GM23248 (cell line): Measurements from ENCODE around the gene KSR2. TPM values are rescaled to one million over a fixed set of nuclear protein-coding genes. Genes with fewer than 3 reads are reported as not detected.

ENCODE experiments used
- DNase-seq: peaks from one replicate; pipeline ENCODE4 v3.0.0-alpha.2; 2015
- H2AFZ ChIP-seq: fragments of 200-600 bp; sonication (generic); 2 replicates; pipeline ENCODE4 v1.6.1; 2016; ENCODE audit warnings: antibody characterized with exemption
- H3F3A ChIP-seq: fragments of 200-600 bp; sonication (generic); 2 replicates; pipeline ENCODE4 v1.6.1; 2016; ENCODE audit warnings: mild to moderate bottlenecking, antibody characterized with exemption, mixed run types; ENCODE audit not compliant: insufficient read depth
- H3K27ac ChIP-seq: fragments of 200-600 bp; sonication (generic); 2 replicates; pipeline ENCODE4 v1.5.1; 2016; ENCODE audit warnings: mild to moderate bottlenecking
- H3K27me3 ChIP-seq: fragments of 200-600 bp; sonication (generic); replicated peaks from 2 replicates; pipeline ENCODE4 v1.6.1; 2016; ENCODE audit warnings: mild to moderate bottlenecking; ENCODE audit not compliant: insufficient read depth
- H3K36me3 ChIP-seq: fragments of 200-600 bp; sonication (generic); 2 replicates; pipeline ENCODE4 v1.6.1; 2016; ENCODE audit warnings: low read depth, mild to moderate bottlenecking
- H3K4me1 ChIP-seq: fragments of 200-600 bp; sonication (generic); 2 replicates; pipeline ENCODE4 v1.6.1; 2016; ENCODE audit warnings: mild to moderate bottlenecking; ENCODE audit not compliant: insufficient read depth
- H3K4me2 ChIP-seq: fragments of 200-600 bp; sonication (generic); one replicate; pipeline ENCODE4 v1.6.1; 2016; ENCODE audit warnings: mild to moderate bottlenecking; ENCODE audit not compliant: unreplicated experiment
- H3K4me3 ChIP-seq: fragments of 200-600 bp; sonication (generic); 2 replicates; pipeline ENCODE4 v1.5.1; 2016; ENCODE audit warnings: mild to moderate bottlenecking
- H3K79me2 ChIP-seq: fragments of 200-600 bp; sonication (generic); 2 replicates; pipeline ENCODE4 v1.6.1; 2016; ENCODE audit warnings: mild to moderate bottlenecking; ENCODE audit not compliant: insufficient read depth
- H3K9ac ChIP-seq: fragments of 200-600 bp; sonication (generic); 2 replicates; pipeline ENCODE4 v1.6.1; 2016; ENCODE audit warnings: mild to moderate bottlenecking
- H3K9me2 ChIP-seq: fragments of 200-600 bp; sonication (generic); 2 replicates; pipeline ENCODE4 v1.6.1; 2016; ENCODE audit warnings: mixed run types, mild to moderate bottlenecking, moderate library complexity; ENCODE audit not compliant: insufficient read depth
- H3K9me3 ChIP-seq: fragments of 200-600 bp; sonication (generic); one replicate; pipeline ENCODE4 v1.6.1; 2017; ENCODE audit warnings: low read depth
- H4K20me1 ChIP-seq: fragments of 200-600 bp; sonication (generic); 2 replicates; pipeline ENCODE4 v1.6.0; 2016; ENCODE audit not compliant: insufficient read depth
- EZH2 ChIP-seq: fragments of 200-600 bp; sonication (generic); IDR thresholded peaks from 2 replicates; pipeline ENCODE4 v1.6.1; 2018; ENCODE audit warnings: antibody characterized with exemption, mild to moderate bottlenecking; ENCODE audit not compliant: insufficient read depth, poor library complexity, severe bottlenecking
- EZH2phosphoT487 ChIP-seq: fragments of 200-600 bp; sonication (generic); IDR thresholded peaks from 2 replicates; pipeline ENCODE4 v1.6.1; 2018; ENCODE audit warnings: antibody characterized with exemption, moderate library complexity, mild to moderate bottlenecking, low read depth; ENCODE audit not compliant: insufficient read depth
- WGBS, 2 experiments: methylation state at CpG; one replicate each; pipeline ENCODE4 v1.1.6; 2015 to 2017; ENCODE audit warnings: low lambda C conversion rate in 2 of 2, low coverage in 1 of 2; ENCODE audit errors: missing lambda C conversion rate in 2 of 2; 5-methylcytosine and 5-hydroxymethylcytosine counted together
- in situ Hi-C: fragments of 300-500 bp; cut with MboI; formaldehyde crosslinking; loops from 2 replicates; pipeline ENCODE4 v1.15.0; 2020
- polyA plus RNA-seq: library from polyadenylated mRNA; unstranded; fragments of >200 nt; fragmentation: Nextera tagmentation; extraction: Ambion mirVana; gene quantifications from 2 replicates; pipeline ENCODE4 v1.2.1, GENCODE V29; 2016
- total RNA-seq: library from RNA; depleted of rRNA; stranded (reverse); fragments of >200 nt; shearing (Covaris generic); gene quantifications from 2 replicates; pipeline ENCODE4 v1.2.3, GENCODE V29; 2014

KSR2 gene
- total and polyA plus RNA-seq, 2 experiments from 2014 or later = not detected

DNA sequence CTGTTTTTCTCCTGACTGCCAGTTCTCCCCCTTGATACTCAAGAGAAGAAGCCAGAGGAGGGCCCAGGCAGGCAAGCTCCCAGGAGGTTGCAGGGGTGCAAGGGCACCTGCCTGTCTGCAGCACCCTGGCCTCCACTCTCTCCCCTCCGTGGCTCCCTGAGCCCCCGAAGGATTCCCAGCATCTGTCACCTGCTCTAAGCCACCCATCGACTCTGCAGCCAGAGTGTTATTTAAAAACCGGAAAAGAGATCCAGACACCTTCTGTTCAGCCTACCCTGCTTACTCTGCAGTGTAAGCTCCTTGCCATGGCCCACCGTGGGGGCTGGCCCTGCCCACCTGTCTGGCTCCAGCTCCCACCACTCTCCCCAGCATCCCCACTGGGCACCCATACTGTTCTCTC lies 121.4 kb downstream of the KSR2 start:
- in situ Hi-C loops = no loop called here
- Histone ChIP-seq H2AFZ (no peak overlapping the region), H4K20me1 (no peaks in the 10 kb centered on the region), H3K4me3 (no peak overlapping the region), H3K4me2 (no peak overlapping the region), H3K36me3 (no peaks in the 10 kb centered on the region), H3K27me3 (no peaks in the 10 kb centered on the region; the same call in 1 of the 2 replicates), H3K9me3 (no peaks in the 10 kb centered on the region), H3K27ac (no peak overlapping the region), H3F3A (no peaks in the 10 kb centered on the region), H3K9ac (no peak overlapping the region), H3K79me2 (no peaks in the 10 kb centered on the region), H3K9me2 (no peaks in the 10 kb centered on the region), H3K4me1 (no peaks in the 10 kb centered on the region)
- DNase-seq = no peak
- no peak for TF ChIP-seq EZH2
- TF ChIP-seq EZH2phosphoT487 = no peak
- 24 to 32% methylated on average over 5 of the region's 5 CpGs for WGBS, 2 experiments

- H3K4me1 ChIP-seq = no peaks in the 10 kb centered on the region
- no peaks in the 10 kb centered on the region for H3K79me2 ChIP-seq
- no peak overlapping the region for H2AFZ ChIP-seq
- H3K36me3 ChIP-seq = no peaks in the 10 kb centered on the region
- no peaks in the 10 kb centered on the region for H3K9me3 ChIP-seq
- H3K4me3 ChIP-seq = no peak overlapping the region
- in situ Hi-C loops = no loop called here
- no peaks in the 10 kb centered on the region for H3K9me2 ChIP-seq
- no peak overlapping the region for H3K9ac ChIP-seq
- no peak overlapping the region for H3K27ac ChIP-seq
- no peak for DNase-seq
- TF ChIP-seq EZH2phosphoT487 = no peak
- no peak for TF ChIP-seq EZH2
- 49 to 56% methylated on average over 6 to 7 of the region's 7 CpGs for WGBS, 2 experiments
- no peaks in the 10 kb centered on the region for H3F3A ChIP-seq
- no peak overlapping the region for H3K4me2 ChIP-seq
- H3K27me3 ChIP-seq = peaks cover 3% of the 10 kb centered on the region; the same call in 1 of the 2 replicates
- H4K20me1 ChIP-seq = no peaks in the 10 kb centered on the region
These were observed 123.4 kb downstream of the KSR2 start for GRCh38 chr12:117845271-117845904.

- DNase-seq = no peak
- H3K79me2 ChIP-seq = no peaks in the 10 kb centered on the region
- peaks cover 3% of the 10 kb centered on the region; the same call in 1 of the 2 replicates for H3K27me3 ChIP-seq
- in situ Hi-C loops = no loop called here
- H4K20me1 ChIP-seq = no peaks in the 10 kb centered on the region
- no peak overlapping the region for H3K27ac ChIP-seq
- no peaks in the 10 kb centered on the region for H3F3A ChIP-seq
- H3K36me3 ChIP-seq = no peaks in the 10 kb centered on the region
- H3K4me1 ChIP-seq = no peaks in the 10 kb centered on the region
- H3K4me2 ChIP-seq = no peak overlapping the region
- no peak overlapping the region for H2AFZ ChIP-seq
- H3K9ac ChIP-seq = no peak overlapping the region
- no peak for TF ChIP-seq EZH2
- no peak for TF ChIP-seq EZH2phosphoT487
- H3K9me3 ChIP-seq = no peaks in the 10 kb centered on the region
- 14 to 32% methylated on average over 1 of the region's 1 CpG for WGBS, 2 experiments
- H3K9me2 ChIP-seq = no peaks in the 10 kb centered on the region
- H3K4me3 ChIP-seq = no peak overlapping the region
These were observed 124.5 kb downstream of the KSR2 start for GRCh38 chr12:117844114-117844830.

GRCh38 chr12:117842630-117843029 lies 126.2 kb downstream of the KSR2 start:
- no peaks in the 10 kb centered on the region for H3K9me2 ChIP-seq
- H3K27me3 ChIP-seq = peaks cover 8% of the 10 kb centered on the region; the same call in 1 of the 2 replicates
- no peak overlapping the region for H3K27ac ChIP-seq
- no peak overlapping the region for H3K4me3 ChIP-seq
- no peaks in the 10 kb centered on the region for H3K36me3 ChIP-seq
- H2AFZ ChIP-seq = no peak overlapping the region
- no peaks in the 10 kb centered on the region for H3F3A ChIP-seq
- DNase-seq = no peak
- no peaks in the 10 kb centered on the region for H4K20me1 ChIP-seq
- H3K9ac ChIP-seq = no peak overlapping the region
- in situ Hi-C loops = no loop called here
- no peak overlapping the region for H3K4me2 ChIP-seq
- no peak for TF ChIP-seq EZH2phosphoT487
- TF ChIP-seq EZH2 = no peak
- H3K79me2 ChIP-seq = no peaks in the 10 kb centered on the region
- no peaks in the 10 kb centered on the region for H3K9me3 ChIP-seq
- H3K4me1 ChIP-seq = no peaks in the 10 kb centered on the region
- 13 to 20% methylated on average over 4 of the region's 4 CpGs for WGBS, 2 experiments
